HG02840 (cell line): ENCODE data around the gene CAPN12.
"Not testable (repeated sequence)": the region's sequence is repeated elsewhere in the genome, so short reads cannot be mapped to it uniquely, and the experiment has no call there.

Experiments
- ATAC-seq: cut with Tn5 transposase; IDR thresholded peaks from one replicate; pipeline ENCODE4 v1.9.1; 2021; ENCODE audit warnings: mild to moderate bottlenecking, moderate library complexity, moderate number of reproducible peaks; ENCODE audit not compliant: unreplicated experiment, low FRiP score

Gene CAPN12

DNA sequence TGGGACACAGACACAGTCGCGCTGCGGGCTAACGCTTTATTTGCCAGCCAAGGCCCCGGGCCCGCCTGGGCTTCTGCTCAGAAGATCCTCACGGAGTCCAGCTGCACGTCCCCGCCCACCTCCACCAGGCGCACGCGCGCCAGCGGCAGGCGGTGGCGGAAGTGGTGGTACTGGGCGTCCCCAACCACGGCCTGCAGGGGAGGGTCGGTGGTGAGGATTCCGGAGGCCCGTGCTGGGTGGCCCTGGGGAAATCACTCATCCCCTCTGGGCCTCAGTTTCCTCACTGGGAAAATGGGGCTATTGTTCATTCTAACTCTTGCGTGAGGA lies 26.6 kb upstream of the CAPN12 start:
- ATAC-seq: not testable (repeated sequence)

DNA sequence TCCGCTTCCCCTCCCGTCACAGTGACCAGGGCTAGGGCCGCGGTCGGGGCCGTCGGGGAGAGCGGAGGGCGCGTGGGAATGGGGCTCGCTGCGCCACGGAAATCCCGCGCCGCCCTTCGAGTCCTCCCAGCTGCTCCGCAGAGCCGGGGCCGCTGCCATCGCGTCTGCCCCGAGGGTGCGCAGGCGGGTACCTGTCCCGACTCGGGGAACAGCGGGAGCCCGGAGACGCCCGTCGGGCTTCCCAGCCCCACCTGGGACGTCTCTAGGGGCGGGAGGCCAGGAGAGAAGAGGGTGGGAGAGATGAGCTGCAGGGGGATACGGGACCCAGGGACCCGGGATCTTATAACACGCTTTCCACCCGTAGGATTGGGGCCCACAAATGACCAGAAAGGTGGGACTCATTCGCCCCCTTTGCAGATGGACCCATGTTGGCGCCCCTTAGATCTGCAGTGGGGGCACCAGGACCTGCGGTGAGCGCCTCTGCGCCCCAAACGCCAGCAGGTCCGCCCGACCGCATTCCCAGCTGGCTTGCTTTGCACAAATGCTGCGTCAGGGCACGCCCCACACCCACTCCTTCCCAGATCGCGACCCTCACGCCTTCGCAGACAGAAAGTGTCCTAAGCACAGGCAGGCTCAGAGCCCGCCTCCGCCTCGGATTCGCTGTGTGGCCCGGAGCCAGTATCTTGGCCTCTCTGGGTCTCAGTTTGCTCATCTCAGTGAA lies 26.1 kb upstream of the CAPN12 start:
- ATAC-seq: not testable (repeated sequence)

DNA sequence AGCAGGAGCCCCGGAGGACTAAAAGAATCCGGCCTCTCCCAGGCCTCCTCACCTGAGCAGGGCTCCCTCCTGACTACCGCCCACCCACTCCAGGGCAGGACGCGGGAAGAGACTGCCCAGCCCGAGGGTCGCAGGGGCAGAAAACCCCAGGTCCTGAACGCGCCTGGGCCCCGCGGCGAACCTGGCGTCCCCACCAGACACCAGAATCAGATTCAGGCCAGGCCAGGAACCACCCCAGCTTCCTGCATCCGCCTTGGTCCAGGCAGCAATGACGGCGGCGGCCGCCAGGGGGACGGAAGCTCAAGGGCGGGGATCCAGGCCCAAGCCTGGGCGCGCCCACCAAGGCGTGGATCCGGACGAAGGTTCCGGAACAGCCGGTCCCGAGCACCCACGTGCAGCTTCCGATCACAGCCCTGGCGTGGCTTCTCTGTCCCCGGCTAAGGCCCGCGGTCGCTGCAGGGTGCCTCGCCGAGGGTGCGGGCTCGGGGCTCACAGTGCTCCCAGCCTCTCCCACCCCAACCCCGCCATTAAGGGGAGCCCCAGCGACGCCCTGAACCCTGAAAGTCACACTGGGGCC lies 25.4 kb upstream of the CAPN12 start:
- ATAC-seq: peak; percentile 73

DNA sequence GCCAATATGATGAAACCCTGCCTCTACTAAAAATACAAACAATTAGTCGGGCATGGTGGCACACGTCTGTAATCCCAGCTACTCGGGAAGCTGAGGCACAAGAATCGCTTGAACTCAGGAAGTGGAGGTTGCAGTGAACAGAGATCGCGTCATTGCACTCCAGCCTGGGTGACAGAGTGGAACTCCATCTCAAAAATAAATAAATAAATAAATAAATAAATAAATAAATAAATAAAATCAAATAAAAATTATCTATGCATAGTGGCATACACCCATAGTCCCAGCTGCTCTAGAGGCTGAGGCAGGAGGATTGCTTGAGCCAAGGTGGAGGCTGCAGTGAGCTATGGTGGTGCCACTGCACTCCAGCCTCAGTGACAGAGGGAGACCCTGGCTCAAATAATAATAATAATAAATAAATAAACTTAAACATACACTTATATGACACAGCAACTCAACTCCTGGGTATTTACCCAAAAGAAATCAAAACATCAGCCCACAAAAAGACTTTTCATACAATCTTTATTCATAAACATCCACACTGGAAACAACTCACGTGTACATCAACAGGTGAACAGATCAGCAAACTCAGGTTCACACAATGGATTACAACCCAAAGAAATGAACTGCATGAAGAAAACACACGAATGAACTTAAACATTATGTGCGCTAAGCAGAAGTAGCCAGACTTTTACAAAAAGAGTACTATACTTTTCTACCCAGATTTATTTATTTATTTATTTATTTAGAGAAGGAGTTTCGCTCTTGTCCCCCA lies 22.2 kb upstream of the CAPN12 start:
- no peak for ATAC-seq

DNA sequence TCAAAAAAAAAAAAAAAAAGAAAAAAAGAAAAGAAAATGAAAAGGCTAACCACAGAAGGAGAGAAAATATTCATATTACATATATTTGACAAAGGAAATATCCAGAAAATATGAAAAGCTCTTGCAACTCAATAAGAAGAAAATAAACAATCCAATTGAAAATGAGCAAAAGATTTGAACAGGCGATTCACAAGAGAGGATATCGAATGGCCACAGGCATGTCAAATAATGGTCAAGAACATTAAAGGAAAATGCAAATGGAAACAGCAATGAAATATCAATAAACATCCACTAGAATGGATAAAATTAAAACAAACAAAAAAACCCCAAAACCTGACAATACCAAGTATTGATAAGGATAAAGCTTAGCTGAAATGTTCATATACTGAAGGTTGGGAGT lies 20.9 kb upstream of the CAPN12 start:
- ATAC-seq: no peak

DNA sequence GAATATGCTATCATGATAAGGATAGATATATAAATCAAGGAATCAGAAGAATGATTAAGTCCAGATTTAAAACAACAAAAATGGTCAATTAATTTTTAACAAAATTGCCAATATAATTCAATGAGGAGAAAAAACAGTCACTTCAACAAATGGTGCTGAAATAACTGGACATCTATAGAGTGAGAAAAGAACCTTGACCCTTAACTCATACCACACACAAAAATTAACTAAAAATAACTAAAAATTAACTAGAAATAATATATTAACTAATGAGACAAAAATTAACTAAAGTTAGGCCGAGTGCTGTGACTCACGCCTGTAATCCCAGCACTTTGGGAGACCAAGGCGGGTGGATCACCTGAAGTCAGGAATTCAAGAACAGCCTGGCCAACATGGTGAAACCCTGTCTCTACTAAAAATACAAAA lies 19.5 kb upstream of the CAPN12 start:
- no peak for ATAC-seq

DNA sequence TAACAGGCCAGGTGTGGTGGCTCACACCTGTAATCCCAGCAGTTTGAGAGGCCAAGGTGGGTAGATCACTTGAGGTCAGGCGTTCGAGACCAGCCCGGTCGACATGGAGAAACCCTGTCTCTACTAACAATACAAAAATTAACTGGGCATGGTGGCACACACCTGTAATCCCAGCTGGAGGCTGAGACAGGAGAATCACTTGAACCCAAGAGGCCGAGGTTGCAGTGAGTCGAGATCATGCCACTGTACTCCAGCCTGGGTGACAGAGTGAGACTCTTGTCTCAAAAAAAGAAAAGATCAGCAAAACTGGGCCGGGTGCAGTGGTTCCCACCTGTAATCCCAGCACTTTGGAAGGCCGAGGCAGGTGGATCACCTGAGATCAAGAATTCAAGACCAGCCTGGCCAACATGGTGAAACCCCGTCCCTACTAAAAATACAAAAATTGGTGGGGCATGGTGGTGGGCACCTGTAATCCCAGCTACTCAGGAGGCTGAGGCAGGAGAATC lies 17.7 kb upstream of the CAPN12 start:
- ATAC-seq: not testable (repeated sequence)

DNA sequence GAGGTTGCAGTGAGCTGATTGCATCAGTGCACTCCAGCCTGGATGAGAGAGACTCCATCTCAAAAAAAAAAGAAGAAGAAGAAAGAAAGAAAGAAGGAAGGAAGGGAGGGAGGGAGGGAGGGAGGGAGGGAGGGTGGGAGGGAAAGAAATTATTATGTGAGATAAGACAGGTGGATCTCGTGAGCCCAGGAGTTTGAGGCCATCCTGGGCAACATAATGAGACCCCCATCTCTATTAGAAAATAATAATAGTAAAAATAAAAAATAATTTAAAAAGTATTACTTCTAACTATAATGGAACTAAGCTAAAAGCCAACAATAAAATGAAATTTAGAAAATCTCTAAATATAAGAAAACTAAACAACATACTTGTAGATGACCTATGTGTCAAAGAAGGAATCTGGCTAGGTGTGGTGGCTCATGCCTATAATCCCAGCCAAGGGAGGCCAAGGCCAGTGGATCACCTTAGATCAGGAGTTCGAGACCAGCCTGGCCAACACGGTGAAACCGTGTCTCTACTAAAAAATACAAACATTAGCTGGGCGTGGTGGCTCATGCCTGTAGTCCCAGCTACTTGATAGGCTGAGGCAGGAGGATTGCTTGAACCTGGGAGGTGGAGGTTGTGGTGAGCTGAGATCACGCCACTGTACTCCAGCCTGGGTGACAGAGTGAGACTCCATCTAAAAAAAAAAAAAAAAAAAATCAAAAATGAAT lies 16.7 kb upstream of the CAPN12 start:
- ATAC-seq: not testable (repeated sequence)

DNA sequence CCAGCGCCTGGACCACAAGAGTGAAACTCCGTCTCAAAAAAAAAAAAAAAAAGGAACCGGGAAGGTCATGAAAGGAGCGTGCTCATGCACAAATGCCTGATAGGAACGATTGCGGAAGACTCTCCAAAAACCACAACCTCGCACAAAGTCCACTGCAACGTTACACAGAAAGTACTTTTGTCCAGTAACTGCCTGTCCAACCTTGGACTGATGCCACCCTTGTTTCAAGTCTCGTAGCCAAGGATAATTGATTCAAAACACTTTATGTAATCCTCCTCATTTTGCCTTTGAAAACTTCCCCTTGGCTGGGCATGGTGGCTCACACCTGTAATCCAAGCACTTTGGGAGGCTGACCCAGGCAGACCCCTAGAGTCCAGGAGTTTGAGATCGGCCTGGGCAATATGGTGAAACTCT lies 15.3 kb upstream of the CAPN12 start:
- ATAC-seq: no peak

DNA sequence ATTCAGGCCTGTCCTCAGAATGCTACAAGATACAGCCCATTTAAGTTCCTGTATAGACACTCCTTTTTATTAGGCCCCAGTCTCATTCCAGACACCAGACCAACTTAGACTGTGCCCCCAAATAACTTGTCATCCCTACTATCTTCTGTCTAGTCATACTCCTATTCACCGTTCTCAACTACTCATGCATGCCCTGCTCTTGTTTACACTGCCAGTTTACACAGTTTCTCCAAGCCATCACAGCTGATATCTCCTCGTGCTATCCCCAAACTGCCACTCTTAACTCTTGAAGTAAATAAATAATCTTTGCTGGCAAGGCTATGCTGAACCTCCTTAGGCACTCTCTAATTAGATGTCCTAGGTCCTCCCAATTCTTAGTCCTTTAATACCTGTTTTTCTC lies 9.9 kb upstream of the CAPN12 start:
- ATAC-seq: not testable (repeated sequence)

DNA sequence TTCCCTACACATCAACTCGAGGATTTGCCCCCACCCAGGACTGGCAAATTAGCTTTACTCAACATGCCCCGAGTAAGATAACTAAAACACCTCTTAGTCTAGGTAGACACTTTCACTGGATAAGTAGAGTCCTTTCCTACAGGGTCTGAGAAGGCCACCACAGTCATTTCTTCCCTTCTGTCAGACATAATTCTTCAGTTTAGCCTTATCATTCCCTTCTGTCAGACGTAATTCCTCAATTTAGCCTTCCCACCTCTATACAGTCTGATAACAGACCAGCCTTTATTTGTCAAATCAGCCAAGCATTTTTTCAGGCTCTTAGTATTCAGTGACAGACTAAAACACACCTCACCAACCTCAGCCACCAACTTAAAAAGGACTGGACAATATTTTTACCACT lies 9.5 kb upstream of the CAPN12 start:
- ATAC-seq: not testable (repeated sequence)

DNA sequence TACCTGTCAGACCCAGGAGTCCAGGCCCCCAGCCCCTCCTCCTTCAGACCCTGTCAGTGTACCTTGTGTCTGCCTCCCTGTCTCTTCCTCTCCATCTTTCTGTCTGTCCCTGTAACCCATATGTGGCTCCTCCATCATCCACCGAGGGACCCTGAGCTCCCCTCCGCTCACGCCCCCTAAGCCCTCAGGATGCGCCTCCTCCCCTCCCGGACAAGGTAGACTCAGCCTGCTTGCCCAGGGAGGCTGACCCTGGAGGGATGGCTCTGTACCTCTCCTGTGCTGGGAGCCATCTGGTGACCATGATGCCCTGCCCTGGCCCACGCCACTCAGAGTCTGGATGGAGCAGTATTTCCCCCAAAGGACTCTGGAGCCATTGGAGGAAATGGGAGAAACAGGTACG lies 1.0 kb upstream of the CAPN12 start:
- ATAC-seq: no peak

DNA sequence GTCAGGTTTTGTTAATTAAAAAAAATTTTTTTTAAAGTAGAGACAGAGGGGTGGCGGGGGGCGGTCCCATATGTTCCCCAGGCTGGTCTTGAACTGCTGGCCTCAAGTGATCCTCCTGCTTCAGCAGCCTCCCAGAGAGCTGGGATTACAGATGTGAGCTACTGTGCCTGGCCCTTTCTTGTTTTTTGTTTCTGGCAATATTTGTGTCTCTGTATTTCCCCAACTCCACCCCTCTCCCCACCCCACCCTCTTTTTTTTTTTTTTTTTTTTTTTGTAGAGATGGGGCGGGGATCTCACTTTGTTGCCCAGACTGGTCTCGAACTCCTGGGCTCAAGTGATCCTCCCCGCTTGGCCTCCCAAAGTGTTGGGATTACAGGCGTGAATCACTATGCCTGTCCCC lies 600 bp upstream of the CAPN12 start:
- ATAC-seq: no peak

DNA sequence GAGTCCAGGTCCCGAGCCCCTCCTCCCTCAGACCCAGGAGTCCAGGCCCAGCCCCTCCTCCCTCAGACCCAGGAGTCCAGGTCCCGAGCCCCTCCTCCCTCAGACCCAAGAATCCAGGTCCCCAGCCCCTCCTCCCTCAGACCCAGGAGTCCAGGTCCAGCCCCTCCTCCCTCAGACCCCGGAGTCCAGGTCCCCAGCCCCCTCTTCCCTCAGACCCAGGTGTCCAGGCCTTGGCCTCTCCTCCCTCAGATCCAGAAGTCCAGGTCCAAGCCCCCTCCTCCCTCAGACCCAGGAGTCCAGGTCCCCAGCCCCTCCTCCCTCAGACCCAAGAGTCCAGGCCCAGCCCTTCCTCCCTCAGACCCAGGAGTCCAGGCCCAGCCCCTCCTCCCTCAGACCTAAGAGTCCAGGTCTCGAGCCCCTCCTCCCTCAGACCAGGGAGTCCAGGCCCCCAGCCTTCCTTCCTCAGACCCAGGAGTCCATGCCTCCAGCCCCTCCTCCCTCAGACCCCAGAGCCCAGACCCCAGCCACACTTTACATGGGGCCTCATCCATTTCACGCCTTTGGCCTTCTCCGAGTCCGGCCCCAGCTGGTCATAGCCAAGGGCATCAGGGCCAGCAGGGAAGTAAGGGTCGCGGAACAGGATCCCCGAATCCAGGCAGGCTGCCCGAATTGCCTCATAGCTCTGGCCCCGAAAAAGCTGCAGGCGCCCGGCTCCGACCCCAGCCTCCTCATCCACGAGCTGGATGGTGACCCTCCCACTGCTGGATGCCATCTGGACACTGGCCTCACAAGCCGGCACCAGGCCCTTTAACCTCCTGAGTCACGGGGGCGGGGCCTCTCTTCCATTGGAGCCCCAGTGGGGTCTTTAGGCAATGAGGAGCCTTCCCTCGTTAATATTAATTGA lies 628 bp downstream of the CAPN12 start:
- no peak for ATAC-seq

DNA sequence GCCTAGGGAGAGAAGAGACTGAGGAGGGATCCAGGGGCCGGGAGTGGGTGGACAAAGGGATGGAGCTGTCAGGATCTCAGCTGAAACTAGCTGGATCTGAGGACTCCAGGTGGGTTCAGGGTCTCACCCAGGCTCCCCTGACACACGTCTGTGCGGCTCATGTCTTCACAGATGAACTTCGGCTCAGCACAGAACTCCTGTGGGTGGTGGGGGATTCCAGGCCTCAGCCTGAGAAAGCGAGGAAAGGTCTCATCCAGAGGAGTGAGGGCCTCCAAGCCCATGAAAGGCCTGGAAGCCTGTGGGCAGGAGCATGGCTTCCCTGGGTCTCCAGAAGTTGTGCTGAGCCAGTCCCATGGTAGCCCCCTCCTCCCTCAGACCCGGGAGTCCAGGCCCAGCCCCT lies 1.4 kb downstream of the CAPN12 start:
- ATAC-seq: no peak

DNA sequence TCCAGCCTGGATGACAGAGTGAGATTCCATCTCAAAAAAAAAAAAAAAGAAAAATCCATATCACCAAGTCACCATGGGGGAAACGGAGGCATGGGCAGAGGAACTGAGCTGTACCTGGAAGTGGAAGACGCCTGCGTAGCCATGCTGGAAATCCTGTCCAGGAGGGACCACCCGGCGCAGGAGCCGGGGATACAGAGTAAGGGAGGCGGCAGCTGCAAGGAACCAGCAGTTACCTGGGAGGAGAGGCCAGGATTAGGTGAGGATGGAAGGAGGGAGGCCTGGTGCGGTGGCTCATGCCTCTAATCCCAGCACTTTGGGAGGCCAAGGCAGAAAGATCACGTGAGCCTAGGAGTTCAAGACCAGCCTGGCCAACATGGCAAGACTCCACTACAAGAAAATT lies 2.0 kb downstream of the CAPN12 start:
- ATAC-seq: no peak

DNA sequence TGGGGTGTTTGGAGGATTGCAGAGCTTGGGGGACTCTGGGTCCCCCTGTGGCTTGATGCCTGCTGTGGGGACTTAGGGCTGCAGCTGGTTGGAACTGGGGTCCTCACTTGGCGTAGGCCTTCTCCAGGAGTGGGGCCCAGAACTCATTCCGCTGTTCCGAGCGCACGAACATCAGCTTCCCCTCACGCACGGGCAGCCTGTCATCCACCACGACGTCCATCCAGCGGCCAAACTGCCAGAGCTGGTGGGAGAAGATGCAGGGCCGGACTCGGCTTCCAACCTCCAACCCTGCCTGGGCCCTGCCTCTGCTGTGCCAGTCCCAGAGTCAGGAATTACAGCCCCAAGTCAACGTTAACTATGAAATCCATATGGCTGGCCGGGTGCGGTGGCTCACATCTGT lies 2.6 kb downstream of the CAPN12 start:
- no peak for ATAC-seq

DNA sequence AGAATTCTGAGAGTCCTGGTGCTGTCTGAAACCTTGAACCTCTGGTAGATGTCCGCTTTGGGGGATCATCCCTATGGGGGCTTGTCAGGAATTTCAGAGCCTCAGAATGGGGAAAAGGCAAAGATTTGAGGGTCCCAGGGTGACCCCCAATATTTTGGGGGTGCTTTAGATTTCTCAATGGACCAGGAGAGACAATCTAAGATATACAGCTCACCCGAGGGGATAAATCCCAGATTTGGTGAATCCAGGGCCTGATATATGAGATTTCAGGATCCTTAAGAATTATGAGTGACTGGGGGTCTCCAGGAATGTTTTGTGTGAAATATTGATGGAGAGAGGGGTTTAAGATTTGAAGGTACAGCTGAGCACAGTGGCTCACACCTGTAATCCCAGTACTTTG lies 3.3 kb downstream of the CAPN12 start:
- no peak for ATAC-seq

DNA sequence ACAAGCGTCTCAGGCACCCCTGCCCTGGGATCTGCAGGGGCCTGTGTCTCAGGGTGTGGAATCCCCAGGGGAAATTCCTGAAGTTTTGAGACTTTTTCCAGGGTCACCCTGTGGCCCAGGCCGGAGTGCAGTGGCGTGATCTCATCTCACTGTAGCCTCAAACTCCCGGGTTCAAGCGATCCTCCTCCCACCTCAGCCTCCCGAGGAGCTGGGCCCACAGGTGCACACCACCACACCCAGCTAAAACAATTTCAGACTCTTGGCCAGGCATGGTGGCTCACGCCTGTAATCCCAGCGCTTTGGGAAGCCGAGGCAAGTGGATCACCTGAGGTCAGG lies 4.0 kb downstream of the CAPN12 start:
- ATAC-seq: no peak
